ENCODE measurements around the gene HLA-DMB.
"Not testable (repeated sequence)": the region's sequence is repeated elsewhere in the genome, so short reads cannot be mapped to it uniquely, and the experiment has no call there.

GRCh38 chr6:32942555-32943123 is 1.8 kb upstream of the HLA-DMB start:
- TF ChIP-seq EZH2phosphoT487 (IDR thresholded peaks at IDR 0.05; ENCODE audit: insufficient read depth, low read depth); EZH2 (IDR thresholded peaks at IDR 0.05; ENCODE audit: insufficient read depth, poor library complexity, severe bottlenecking): not testable (repeated sequence)
